ENCODE data around the gene MSH6. TPM values are rescaled to one million over a fixed set of nuclear protein-coding genes. Genes with fewer than 3 reads are reported as not detected.

The MSH6 gene
- total and polyA plus RNA-seq, 2 of the 13 experiments (the other 11 are each of a cell fraction or from before 2014, with no cell fraction given), result 20.8 to 113 TPM

DNA sequence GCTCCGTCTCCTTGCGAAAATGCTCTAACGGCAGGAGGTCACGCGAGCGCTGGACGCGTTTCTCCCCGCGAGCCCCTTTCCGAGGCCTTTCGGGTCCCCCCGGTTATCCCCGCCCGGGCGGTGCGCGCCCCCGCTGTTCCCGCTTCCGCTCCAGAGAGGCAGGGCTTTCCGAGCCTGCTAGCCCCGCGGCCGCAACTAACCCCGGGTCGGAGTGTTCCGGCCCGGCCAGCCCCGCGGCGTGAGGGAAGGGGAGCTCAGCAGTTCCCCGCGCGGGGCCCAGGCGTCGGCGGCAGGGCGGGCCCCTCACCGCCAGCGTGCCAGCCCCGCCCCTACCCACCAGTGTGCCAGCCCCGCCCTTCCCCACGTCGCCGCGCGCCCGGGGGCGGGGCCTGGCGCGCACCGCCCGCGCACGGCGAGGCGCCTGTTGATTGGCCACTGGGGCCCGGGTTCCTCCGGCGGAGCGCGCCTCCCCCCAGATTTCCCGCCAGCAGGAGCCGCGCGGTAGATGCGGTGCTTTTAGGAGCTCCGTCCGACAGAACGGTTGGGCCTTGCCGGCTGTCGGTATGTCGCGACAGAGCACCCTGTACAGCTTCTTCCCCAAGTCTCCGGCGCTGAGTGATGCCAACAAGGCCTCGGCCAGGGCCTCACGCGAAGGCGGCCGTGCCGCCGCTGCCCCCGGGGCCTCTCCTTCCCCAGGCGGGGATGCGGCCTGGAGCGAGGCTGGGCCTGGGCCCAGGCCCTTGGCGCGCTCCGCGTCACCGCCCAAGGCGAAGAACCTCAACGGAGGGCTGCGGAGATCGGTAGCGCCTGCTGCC, at the start of gene MSH6 (continued):
- TF ChIP-seq, protein P1, sequence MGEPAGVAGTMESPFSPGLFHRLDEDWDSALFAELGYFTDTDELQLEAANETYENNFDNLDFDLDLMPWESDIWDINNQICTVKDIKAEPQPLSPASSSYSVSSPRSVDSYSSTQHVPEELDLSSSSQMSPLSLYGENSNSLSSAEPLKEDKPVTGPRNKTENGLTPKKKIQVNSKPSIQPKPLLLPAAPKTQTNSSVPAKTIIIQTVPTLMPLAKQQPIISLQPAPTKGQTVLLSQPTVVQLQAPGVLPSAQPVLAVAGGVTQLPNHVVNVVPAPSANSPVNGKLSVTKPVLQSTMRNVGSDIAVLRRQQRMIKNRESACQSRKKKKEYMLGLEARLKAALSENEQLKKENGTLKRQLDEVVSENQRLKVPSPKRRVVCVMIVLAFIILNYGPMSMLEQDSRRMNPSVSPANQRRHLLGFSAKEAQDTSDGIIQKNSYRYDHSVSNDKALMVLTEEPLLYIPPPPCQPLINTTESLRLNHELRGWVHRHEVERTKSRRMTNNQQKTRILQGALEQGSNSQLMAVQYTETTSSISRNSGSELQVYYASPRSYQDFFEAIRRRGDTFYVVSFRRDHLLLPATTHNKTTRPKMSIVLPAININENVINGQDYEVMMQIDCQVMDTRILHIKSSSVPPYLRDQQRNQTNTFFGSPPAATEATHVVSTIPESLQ (CRISPR knock-in tag; conservative IDR thresholded peaks at IDR 0.05), result no peak; the same call in 1 of the 2 replicates
- TF ChIP-seq HNRNPK (IDR thresholded peaks at IDR 0.05; ENCODE audit: low read depth, low read length, poor library complexity, severe bottlenecking) (peak; percentile 85), MZF1 (CRISPR knock-in tag; IDR thresholded peaks at IDR 0.05; ENCODE audit: borderline replicate concordance) (no peak), KDM5A (IDR thresholded peaks at IDR 0.05; ENCODE audit: borderline replicate concordance, low read length) (peak; percentile 73; the same call in 1 of the 2 replicates), ZNF570 (CRISPR knock-in tag; IDR thresholded peaks at IDR 0.05; ENCODE audit: borderline replicate concordance) (no peak), E2F2 (CRISPR knock-in tag; IDR thresholded peaks at IDR 0.05; ENCODE audit: borderline replicate concordance) (peak; percentile 81; the same call in 1 of the 2 replicates), ZNF558 (CRISPR knock-in tag; IDR thresholded peaks at IDR 0.05; ENCODE audit: borderline replicate concordance) (peak; percentile 98), PITX1 (CRISPR knock-in tag; IDR thresholded peaks at IDR 0.05) (no peak), ZNF256 (CRISPR knock-in tag; conservative IDR thresholded peaks at IDR 0.05) (peak; percentile 79), TEAD3 (CRISPR knock-in tag; optimal IDR thresholded peaks at IDR 0.05; ENCODE audit: borderline replicate concordance) (peak; percentile 66), ZNF879 (CRISPR knock-in tag; IDR thresholded peaks at IDR 0.05) (peak; percentile 85), STAG1 (CRISPR knock-in tag; IDR thresholded peaks at IDR 0.05) (no peak), ZNF746 (CRISPR knock-in tag; IDR thresholded peaks at IDR 0.05) (no peak), REPIN1 (CRISPR knock-in tag; IDR thresholded peaks at IDR 0.05; ENCODE audit: borderline replicate concordance, low read depth) (peak; percentile 85), MAF1 (CRISPR knock-in tag; IDR thresholded peaks at IDR 0.05; ENCODE audit: borderline replicate concordance) (no peak), NFKBIZ (CRISPR knock-in tag; IDR thresholded peaks at IDR 0.05) (no peak; the same call in none of the 2 replicates), EED (CRISPR knock-in tag; IDR thresholded peaks at IDR 0.05) (peak; percentile 83; the same call in 1 of the 2 replicates), ZNF644 (CRISPR knock-in tag; IDR thresholded peaks at IDR 0.05; ENCODE audit: low read depth) (no peak), MXD4 (CRISPR knock-in tag; IDR thresholded peaks at IDR 0.05) (0 out of 2 replicates have a peak, but pooled peaks have one; percentile 53), U2AF1 (optimal IDR thresholded peaks at IDR 0.05; ENCODE audit: low read depth, low read length) (peak; percentile 35), RARA (CRISPR knock-in tag; IDR thresholded peaks at IDR 0.05) (no peak; the same call in none of the 2 replicates), ARNT (IDR thresholded peaks at IDR 0.05) (no peak), NFE2L1 (CRISPR knock-in tag; IDR thresholded peaks at IDR 0.05; ENCODE audit: borderline replicate concordance) (peak; percentile 91; the same call in 1 of the 2 replicates), HDAC6 (IDR thresholded peaks at IDR 0.05; ENCODE audit: low read depth, low read length) (no peak)
- TF ChIP-seq, protein P2, sequence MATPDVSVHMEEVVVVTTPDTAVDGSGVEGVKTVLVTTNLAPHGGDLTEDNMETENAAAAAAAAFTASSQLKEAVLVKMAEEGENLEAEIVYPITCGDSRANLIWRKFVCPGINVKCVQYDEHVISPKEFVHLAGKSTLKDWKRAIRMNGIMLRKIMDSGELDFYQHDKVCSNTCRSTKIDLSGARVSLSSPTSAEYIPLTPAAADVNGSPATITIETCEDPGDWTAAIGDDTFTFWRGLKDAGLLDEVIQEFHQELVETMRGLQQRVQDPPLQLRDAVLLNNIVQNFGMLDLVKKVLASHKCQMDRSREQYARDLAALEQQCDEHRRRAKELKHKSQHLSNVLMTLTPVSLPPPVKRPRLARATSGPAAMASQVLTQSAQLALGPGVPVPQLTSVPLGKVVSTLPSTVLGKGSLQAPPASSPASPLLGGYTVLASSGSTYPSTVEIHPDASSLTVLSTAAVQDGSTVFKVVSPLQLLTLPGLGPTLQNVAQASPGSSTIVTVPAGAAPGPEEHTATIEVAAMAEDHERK (CRISPR knock-in tag; IDR thresholded peaks at IDR 0.05; ENCODE audit: low read depth), result peak; percentile 82
- TF ChIP-seq, protein P3, sequence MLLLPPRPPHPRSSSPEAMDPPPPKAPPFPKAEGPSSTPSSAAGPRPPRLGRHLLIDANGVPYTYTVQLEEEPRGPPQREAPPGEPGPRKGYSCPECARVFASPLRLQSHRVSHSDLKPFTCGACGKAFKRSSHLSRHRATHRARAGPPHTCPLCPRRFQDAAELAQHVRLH (CRISPR knock-in tag; IDR thresholded peaks at IDR 0.05; ENCODE audit: borderline replicate concordance, low read depth), result peak; percentile 52; the same call in 1 of the 2 replicates
